ENCODE results near the gene CCL21.

DNA sequence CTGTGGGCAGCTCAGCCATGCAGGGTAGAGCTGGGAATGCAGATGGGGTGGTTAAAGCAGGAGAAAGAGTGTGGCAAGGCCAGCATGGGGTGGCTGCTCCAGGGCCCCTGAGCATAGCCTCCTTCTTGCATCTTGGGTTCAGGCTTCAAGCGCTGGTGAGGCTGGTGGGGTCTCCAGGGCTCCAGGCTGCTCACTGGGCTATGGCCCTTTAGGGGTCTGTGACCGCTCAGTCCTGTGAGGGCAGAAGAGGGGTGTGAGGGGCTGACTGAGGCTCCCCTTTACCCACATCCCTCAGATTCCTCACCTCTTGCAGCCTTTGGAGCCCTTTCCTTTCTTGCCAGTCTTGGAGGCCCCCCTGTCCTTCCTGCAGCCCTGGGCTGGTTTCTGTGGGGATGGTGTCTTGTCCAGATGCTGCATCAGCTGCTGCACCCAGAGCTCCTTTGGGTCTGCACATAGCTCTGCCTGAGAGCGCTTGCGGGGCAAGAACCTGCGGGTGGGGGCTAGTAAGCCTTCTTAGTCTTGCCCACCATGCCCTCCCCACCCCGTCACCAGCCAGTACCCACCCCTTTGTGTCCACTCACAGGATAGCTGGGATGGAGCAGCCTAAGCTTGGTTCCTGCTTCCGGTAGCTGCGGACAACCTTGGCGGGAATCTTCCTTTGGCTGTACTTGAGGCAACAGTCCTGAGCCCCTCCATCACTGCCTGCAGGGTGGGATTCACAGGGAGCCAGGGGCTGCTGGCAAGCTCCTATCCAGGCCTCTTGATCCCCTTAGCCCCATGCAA, 549 bp downstream of the CCL21 start:
- no peak for TF ChIP-seq CTCF (IDR thresholded peaks at IDR 0.05; ENCODE audit: insufficient read depth, low read length)
- TF ChIP-seq, protein P1, sequence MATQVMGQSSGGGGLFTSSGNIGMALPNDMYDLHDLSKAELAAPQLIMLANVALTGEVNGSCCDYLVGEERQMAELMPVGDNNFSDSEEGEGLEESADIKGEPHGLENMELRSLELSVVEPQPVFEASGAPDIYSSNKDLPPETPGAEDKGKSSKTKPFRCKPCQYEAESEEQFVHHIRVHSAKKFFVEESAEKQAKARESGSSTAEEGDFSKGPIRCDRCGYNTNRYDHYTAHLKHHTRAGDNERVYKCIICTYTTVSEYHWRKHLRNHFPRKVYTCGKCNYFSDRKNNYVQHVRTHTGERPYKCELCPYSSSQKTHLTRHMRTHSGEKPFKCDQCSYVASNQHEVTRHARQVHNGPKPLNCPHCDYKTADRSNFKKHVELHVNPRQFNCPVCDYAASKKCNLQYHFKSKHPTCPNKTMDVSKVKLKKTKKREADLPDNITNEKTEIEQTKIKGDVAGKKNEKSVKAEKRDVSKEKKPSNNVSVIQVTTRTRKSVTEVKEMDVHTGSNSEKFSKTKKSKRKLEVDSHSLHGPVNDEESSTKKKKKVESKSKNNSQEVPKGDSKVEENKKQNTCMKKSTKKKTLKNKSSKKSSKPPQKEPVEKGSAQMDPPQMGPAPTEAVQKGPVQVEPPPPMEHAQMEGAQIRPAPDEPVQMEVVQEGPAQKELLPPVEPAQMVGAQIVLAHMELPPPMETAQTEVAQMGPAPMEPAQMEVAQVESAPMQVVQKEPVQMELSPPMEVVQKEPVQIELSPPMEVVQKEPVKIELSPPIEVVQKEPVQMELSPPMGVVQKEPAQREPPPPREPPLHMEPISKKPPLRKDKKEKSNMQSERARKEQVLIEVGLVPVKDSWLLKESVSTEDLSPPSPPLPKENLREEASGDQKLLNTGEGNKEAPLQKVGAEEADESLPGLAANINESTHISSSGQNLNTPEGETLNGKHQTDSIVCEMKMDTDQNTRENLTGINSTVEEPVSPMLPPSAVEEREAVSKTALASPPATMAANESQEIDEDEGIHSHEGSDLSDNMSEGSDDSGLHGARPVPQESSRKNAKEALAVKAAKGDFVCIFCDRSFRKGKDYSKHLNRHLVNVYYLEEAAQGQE (IDR thresholded peaks at IDR 0.05; ENCODE audit: insufficient replicate concordance, low read depth) = no peak
